KMS-11 (cell line): ENCODE data around the gene GALNT17.

Experiments
- H2AFZ ChIP-seq: fragments of 200-600 bp; sonication (generic); 2 replicates; pipeline ENCODE4 v1.6.1; 2016; ENCODE audit warnings: antibody characterized with exemption, mixed run types, low read depth
- H3K27ac ChIP-seq: fragments of 200-600 bp; sonication (generic); 2 replicates; pipeline ENCODE4 v1.6.1; 2016; ENCODE audit warnings: mild to moderate bottlenecking, mixed run types
- H3K27me3 ChIP-seq: fragments of 200-600 bp; sonication (generic); 2 replicates; pipeline ENCODE4 v1.6.1; 2017; ENCODE audit warnings: mild to moderate bottlenecking, low read depth, mixed run types, moderate library complexity; ENCODE audit not compliant: insufficient read depth
- H3K36me3 ChIP-seq: fragments of 200-600 bp; sonication (generic); 2 replicates; pipeline ENCODE4 v1.6.1; 2017; ENCODE audit warnings: mild to moderate bottlenecking, mixed run types; ENCODE audit not compliant: insufficient read depth
- H3K4me1 ChIP-seq: fragments of 200-600 bp; sonication (generic); 2 replicates; pipeline ENCODE4 v1.6.1; 2016; ENCODE audit warnings: mild to moderate bottlenecking, low read depth, mixed run types; ENCODE audit not compliant: poor library complexity, severe bottlenecking
- H3K4me2 ChIP-seq: fragments of 200-600 bp; sonication (generic); 2 replicates; pipeline ENCODE4 v1.7.0; 2016; ENCODE audit warnings: mild to moderate bottlenecking, mixed run types
- H3K4me3 ChIP-seq: fragments of 200-600 bp; sonication (generic); IDR thresholded peaks from 2 replicates; pipeline ENCODE4 v1.6.1; 2017; ENCODE audit warnings: low read depth, low read length, mixed read lengths; ENCODE audit not compliant: insufficient read depth
- H3K79me2 ChIP-seq: fragments of 200-600 bp; sonication (generic); 2 replicates; pipeline ENCODE4 v1.6.1; 2016; ENCODE audit warnings: low read depth, mixed run types; ENCODE audit not compliant: insufficient read depth
- H3K9ac ChIP-seq: fragments of 200-600 bp; sonication (generic); 2 replicates; pipeline ENCODE4 v1.6.1; 2016; ENCODE audit warnings: mild to moderate bottlenecking, mixed run types
- H4K20me1 ChIP-seq: fragments of 200-600 bp; sonication (generic); 2 replicates; pipeline ENCODE4 v1.6.1; 2016; ENCODE audit warnings: mild to moderate bottlenecking, mixed run types; ENCODE audit not compliant: insufficient read depth
- TF ChIP-seq, protein P1 (sequence below): fragments of 200-600 bp; sonication (generic); conservative IDR thresholded peaks from 2 replicates; pipeline ENCODE4 v1.6.1; 2017; ENCODE audit warnings: low read depth, mild to moderate bottlenecking, antibody characterized with exemption, low read length, moderate library complexity, mixed read lengths

Gene GALNT17

DNA sequence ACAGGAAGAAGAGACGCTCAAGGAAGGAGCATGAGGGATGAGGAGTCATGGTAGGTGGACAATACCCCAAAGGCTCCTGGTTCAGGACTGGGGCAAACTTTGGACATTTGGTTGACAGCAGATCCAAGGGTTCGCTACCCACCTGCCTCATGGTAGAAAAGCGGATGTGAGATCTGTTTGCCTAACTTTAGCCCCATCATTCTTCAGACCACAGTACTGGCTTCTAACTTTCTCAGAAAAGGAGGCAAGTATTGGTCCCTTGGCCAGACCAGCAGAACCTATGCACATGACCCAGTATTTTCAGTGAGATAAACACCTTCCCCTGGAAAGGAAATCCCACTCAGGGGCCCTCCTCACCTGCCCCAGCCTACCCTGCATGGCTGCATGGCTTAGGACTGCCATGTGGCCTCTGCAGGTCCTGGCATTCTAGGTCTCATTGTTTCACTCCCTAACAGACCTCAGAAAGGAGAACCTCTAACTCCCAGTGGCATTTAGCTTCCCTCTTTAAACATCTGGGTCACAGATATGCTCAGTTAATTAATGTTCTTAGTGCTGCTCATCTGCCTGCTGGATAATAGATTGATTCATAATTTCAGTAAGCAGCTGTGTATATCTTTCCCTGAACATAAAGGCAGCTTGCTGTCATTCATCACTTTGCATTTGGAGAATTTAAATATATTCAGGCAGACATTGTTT is 574.1 kb downstream of the GALNT17 start:
- Histone ChIP-seq H3K27ac (peak overlapping the region; percentile 28), H4K20me1 (no peaks in the 10 kb centered on the region), H3K4me3 (no peak overlapping the region), H3K36me3 (no peaks in the 10 kb centered on the region), H3K9ac (no peak overlapping the region), H3K27me3 (no peaks in the 10 kb centered on the region), H3K4me2 (peak overlapping the region; percentile 43), H3K79me2 (no peaks in the 10 kb centered on the region), H3K4me1 (peaks cover 57% of the 10 kb centered on the region), H2AFZ (peak overlapping the region; percentile 4; the same call in 1 of the 2 replicates)
- TF ChIP-seq, protein P1, sequence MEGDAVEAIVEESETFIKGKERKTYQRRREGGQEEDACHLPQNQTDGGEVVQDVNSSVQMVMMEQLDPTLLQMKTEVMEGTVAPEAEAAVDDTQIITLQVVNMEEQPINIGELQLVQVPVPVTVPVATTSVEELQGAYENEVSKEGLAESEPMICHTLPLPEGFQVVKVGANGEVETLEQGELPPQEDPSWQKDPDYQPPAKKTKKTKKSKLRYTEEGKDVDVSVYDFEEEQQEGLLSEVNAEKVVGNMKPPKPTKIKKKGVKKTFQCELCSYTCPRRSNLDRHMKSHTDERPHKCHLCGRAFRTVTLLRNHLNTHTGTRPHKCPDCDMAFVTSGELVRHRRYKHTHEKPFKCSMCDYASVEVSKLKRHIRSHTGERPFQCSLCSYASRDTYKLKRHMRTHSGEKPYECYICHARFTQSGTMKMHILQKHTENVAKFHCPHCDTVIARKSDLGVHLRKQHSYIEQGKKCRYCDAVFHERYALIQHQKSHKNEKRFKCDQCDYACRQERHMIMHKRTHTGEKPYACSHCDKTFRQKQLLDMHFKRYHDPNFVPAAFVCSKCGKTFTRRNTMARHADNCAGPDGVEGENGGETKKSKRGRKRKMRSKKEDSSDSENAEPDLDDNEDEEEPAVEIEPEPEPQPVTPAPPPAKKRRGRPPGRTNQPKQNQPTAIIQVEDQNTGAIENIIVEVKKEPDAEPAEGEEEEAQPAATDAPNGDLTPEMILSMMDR: no peak

DNA sequence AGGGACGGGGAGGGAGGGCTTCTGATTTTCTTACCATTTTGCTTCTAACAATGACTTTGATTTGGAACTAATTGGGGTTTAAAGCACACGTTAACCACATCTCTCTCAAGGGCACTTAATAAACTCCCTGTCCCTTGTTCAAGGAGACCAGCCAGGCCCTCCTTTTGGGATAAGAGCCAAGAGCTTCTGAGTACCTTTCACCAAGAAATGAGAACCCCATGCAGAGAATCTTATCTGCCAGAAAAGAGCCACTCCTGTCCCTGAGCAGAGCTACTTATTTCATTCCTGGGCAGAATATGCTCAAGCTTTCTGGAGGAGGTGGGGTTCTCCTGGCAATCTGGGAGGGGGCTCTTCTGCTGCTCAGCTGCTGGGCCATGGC is 574.6 kb downstream of the GALNT17 start:
- no peak overlapping the region for H3K9ac ChIP-seq
- H2AFZ ChIP-seq: peak overlapping the region; percentile 4; the same call in 1 of the 2 replicates
- H3K36me3 ChIP-seq: no peaks in the 10 kb centered on the region
- peaks cover 57% of the 10 kb centered on the region for H3K4me1 ChIP-seq
- TF ChIP-seq, protein P1: no peak
- H3K4me3 ChIP-seq: no peak overlapping the region
- no peaks in the 10 kb centered on the region for H3K27me3 ChIP-seq
- H4K20me1 ChIP-seq: no peaks in the 10 kb centered on the region
- H3K79me2 ChIP-seq: no peaks in the 10 kb centered on the region
- H3K27ac ChIP-seq: peak overlapping the region; percentile 28; the same call in 1 of the 2 replicates
- peak overlapping the region; percentile 43; the same call in 1 of the 2 replicates for H3K4me2 ChIP-seq

DNA sequence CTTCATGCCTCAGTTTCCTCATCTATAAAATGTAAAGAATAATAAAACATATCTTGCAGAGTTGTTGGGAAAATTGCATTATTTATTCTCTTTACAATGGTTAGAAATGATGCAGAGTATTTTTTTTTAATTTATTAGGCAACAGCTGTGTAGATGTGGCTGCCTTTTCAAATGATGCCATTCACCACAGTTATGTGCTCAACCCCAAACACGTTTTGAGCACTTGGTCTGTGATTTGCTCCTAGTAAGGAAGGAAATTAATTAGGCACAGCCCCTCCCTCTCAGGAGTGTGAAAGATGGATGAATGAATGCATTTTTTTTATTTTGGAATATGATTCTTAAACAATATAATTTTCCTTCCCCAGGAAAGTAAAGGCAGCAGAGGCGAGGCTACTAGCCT is 575.1 kb downstream of the GALNT17 start:
- Histone ChIP-seq H3K27ac (no peak overlapping the region), H2AFZ (no peak overlapping the region), H3K4me1 (peaks cover 57% of the 10 kb centered on the region), H3K79me2 (no peaks in the 10 kb centered on the region), H3K27me3 (no peaks in the 10 kb centered on the region), H3K4me2 (peak overlapping the region; percentile 43; the same call in 1 of the 2 replicates), H4K20me1 (no peaks in the 10 kb centered on the region), H3K9ac (no peak overlapping the region), H3K4me3 (no peak overlapping the region), H3K36me3 (no peaks in the 10 kb centered on the region)
- TF ChIP-seq, protein P1: no peak

DNA sequence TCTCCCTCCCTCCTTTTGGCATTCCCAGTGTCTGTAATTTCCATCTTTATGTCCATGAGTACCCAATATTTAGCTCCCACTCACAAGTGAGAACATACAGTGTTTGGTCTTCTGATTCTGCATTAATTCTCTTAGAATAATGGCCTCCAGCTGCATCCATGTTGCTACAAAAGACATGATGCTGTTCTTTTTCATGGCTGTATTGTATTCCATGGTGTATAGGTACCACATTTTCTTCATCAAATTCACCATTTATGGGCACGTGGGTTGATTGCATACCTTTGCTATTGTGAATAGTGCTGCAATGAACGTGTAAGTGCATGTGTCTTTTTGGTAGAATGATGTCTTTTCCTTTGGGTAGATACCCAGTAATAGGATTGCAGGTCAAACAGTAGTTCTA is 576.8 kb downstream of the GALNT17 start:
- no peak overlapping the region for H3K9ac ChIP-seq
- no peak overlapping the region for H3K4me3 ChIP-seq
- no peak overlapping the region for H3K27ac ChIP-seq
- H4K20me1 ChIP-seq: no peaks in the 10 kb centered on the region
- no peaks in the 10 kb centered on the region for H3K36me3 ChIP-seq
- peaks cover 47% of the 10 kb centered on the region for H3K4me1 ChIP-seq
- H3K4me2 ChIP-seq: no peak overlapping the region
- H3K79me2 ChIP-seq: no peaks in the 10 kb centered on the region
- no peak overlapping the region for H2AFZ ChIP-seq
- no peaks in the 10 kb centered on the region for H3K27me3 ChIP-seq
- TF ChIP-seq, protein P1: no peak
